Fibroblast of lung (primary cell): ENCODE measurements around the gene ATP2B3. TPM values are rescaled to one million over a fixed set of nuclear protein-coding genes. Genes with fewer than 3 reads are reported as not detected.

ENCODE experiments used
- DNase-seq, 2 donors: peaks; one replicate each; pipeline versions ENCODE4 v3.0.0 to v3.0.0-alpha.2; 2010; ENCODE audit warnings: low read depth in 2 of 2
- H2AFZ ChIP-seq: 2 replicates; pipeline ENCODE4 v1.5.1; 2012; ENCODE audit warnings: low read length, control low read depth, inconsistent platforms
- H3K27ac ChIP-seq: 2 replicates; pipeline ENCODE4 v1.5.1; 2011; ENCODE audit warnings: low read length, control low read depth; ENCODE audit not compliant: insufficient read depth
- H3K27me3 ChIP-seq: 2 replicates; pipeline ENCODE4 v1.5.1; 2011; ENCODE audit warnings: mild to moderate bottlenecking, low read length; ENCODE audit not compliant: control insufficient read depth, insufficient read depth
- H3K36me3 ChIP-seq: 2 replicates; pipeline ENCODE4 v1.5.1; 2011; ENCODE audit warnings: low read length; ENCODE audit not compliant: control insufficient read depth, insufficient read depth
- H3K4me1 ChIP-seq: 2 replicates; pipeline ENCODE4 v1.5.1; 2011; ENCODE audit warnings: low read length; ENCODE audit not compliant: control insufficient read depth, insufficient read depth; ENCODE audit errors: extremely low read depth
- H3K4me2 ChIP-seq: 2 replicates; pipeline ENCODE4 v1.5.1; 2011; ENCODE audit warnings: low read length, control low read depth; ENCODE audit not compliant: insufficient read depth; ENCODE audit errors: extremely low read depth
- H3K4me3 ChIP-seq, 4 experiments: fragments of 200-600 bp in 1 of 4; sonication (generic) in 1 of 4; replicated peaks in 1 of 4; 2 replicates each; pipeline ENCODE4 v1.5.1; 2011 to 2016; ENCODE audit warnings: low read length in 4 of 4, low read depth in 3 of 4, mild to moderate bottlenecking in 3 of 4, control low read depth in 2 of 4, inconsistent platforms in 1 of 4, mixed read lengths in 1 of 4; ENCODE audit not compliant: insufficient read depth in 1 of 4; ENCODE audit errors: control extremely low read depth in 1 of 4
- H3K79me2 ChIP-seq: 2 replicates; pipeline ENCODE4 v1.5.1; 2012; ENCODE audit warnings: mild to moderate bottlenecking, low read length, inconsistent platforms; ENCODE audit not compliant: control insufficient read depth, insufficient read depth
- H3K9ac ChIP-seq: 2 replicates; pipeline ENCODE4 v1.5.1; 2011; ENCODE audit warnings: mild to moderate bottlenecking, low read length, control low read depth; ENCODE audit not compliant: insufficient read depth
- H3K9me3 ChIP-seq: 2 replicates; pipeline ENCODE4 v1.5.1; 2012; ENCODE audit warnings: low read depth, low read length; ENCODE audit not compliant: control insufficient read depth, insufficient read depth
- H4K20me1 ChIP-seq: 2 replicates; pipeline ENCODE4 v1.5.1; 2011; ENCODE audit warnings: low read length; ENCODE audit not compliant: control insufficient read depth, insufficient read depth; ENCODE audit errors: extremely low read depth
- EZH2 ChIP-seq: IDR thresholded peaks from 2 replicates; pipeline ENCODE4 v1.5.1; 2012; ENCODE audit warnings: low read length, control low read depth, mild to moderate bottlenecking; ENCODE audit errors: missing control alignments
- polyA plus RNA-seq, 2 donors: library from polyadenylated mRNA; depleted of rRNA in 1 of 2; stranded (reverse) in 1 of 2; unstranded in 1 of 2; fragments of >200 nt; gene quantifications; 2 replicates each; pipeline ENCODE4 v1.2.1, GENCODE V29; 2011 to 2012; ENCODE audit warnings: missing spikeins in 1 of 2
- total RNA-seq: library from RNA; depleted of rRNA; stranded (reverse); fragments of >200 nt; gene quantifications from 2 replicates; pipeline ENCODE4 v1.2.1, GENCODE V29; 2014
- TF ChIP-seq, protein P1 (sequence below), 2 donors: IDR thresholded peaks in 1 of 2; conservative IDR thresholded peaks in 1 of 2; 1 replicate in 1 of 2; 2 replicates in 1 of 2; pipeline ENCODE4 v1.5.1; 2011 to 2012; ENCODE audit warnings: low read length in 2 of 2, control low read depth in 1 of 2, inconsistent platforms in 1 of 2, low read depth in 1 of 2, mild to moderate bottlenecking in 1 of 2

The ATP2B3 gene
- total and polyA plus RNA-seq, 2 donors (not counting 1 experiment from before 2014, with no cell fraction given): not detected

DNA sequence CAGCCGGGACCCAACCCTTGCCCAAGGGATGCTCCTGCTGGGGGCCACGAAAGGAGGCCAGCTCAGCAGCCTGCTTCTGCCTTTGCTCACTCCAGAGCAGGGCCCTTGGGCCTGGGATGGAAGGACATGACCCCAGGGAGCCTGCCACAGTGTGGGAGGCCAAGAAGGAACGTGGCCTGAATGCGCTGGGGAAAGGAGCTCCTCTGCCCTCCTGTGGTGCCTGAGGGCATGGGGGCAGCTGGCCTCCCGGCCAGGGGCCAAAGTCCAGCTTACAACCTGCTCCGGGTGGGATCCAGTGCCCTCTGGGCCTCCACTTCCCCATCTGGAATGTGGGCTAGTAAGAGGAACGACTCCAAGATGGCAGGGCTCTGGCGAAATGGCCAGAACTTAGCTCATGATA lies 2.0 kb upstream of the ATP2B3 start:
- Histone ChIP-seq H3K4me3 (no peak overlapping the region), H4K20me1 (no peaks in the 10 kb centered on the region), H3K4me2 (no peak overlapping the region), H3K36me3 (no peaks in the 10 kb centered on the region), H3K27ac (no peak overlapping the region), H3K9me3 (no peaks in the 10 kb centered on the region), H2AFZ (no peak overlapping the region), H3K79me2 (no peaks in the 10 kb centered on the region), H3K4me1 (no peaks in the 10 kb centered on the region), H3K9ac (no peak overlapping the region), H3K27me3 (peaks cover 7% of the 10 kb centered on the region)
- TF ChIP-seq, protein P1, sequence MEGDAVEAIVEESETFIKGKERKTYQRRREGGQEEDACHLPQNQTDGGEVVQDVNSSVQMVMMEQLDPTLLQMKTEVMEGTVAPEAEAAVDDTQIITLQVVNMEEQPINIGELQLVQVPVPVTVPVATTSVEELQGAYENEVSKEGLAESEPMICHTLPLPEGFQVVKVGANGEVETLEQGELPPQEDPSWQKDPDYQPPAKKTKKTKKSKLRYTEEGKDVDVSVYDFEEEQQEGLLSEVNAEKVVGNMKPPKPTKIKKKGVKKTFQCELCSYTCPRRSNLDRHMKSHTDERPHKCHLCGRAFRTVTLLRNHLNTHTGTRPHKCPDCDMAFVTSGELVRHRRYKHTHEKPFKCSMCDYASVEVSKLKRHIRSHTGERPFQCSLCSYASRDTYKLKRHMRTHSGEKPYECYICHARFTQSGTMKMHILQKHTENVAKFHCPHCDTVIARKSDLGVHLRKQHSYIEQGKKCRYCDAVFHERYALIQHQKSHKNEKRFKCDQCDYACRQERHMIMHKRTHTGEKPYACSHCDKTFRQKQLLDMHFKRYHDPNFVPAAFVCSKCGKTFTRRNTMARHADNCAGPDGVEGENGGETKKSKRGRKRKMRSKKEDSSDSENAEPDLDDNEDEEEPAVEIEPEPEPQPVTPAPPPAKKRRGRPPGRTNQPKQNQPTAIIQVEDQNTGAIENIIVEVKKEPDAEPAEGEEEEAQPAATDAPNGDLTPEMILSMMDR (conservative IDR thresholded peaks at IDR 0.05 in 1 of 2, IDR thresholded peaks at IDR 0.05 in 1 of 2; ENCODE audit: low read depth in 1 of 2, low read length in 2 of 2): no peak
- TF ChIP-seq EZH2: no peak
- no peak for DNase-seq

DNA sequence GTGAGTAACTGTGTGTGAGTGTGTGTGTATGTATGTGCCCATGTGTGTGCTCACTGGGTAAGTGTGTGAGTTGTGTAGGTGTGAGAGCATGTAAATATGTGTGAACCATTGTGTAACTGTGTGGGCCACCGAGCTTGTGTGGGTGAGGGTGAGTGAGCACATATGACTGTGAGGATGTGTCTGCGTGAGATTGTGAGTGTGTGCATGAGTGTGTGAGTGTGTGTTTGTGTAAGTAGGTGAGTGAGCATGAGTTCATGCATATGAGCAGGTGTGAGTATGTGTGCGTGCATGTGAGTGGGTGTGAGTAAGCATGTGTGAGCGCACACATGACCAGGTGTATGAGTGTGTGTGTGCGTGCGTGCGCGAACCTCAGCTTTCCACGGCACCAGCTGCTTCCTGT lies 1.4 kb upstream of the ATP2B3 start:
- no peaks in the 10 kb centered on the region for H3K4me1 ChIP-seq
- no peak overlapping the region for H3K4me3 ChIP-seq
- H3K4me2 ChIP-seq: no peak overlapping the region
- no peaks in the 10 kb centered on the region for H3K36me3 ChIP-seq
- H3K79me2 ChIP-seq: no peaks in the 10 kb centered on the region
- no peaks in the 10 kb centered on the region for H3K9me3 ChIP-seq
- H3K9ac ChIP-seq: no peak overlapping the region
- no peak overlapping the region for H2AFZ ChIP-seq
- H3K27me3 ChIP-seq: peaks cover 7% of the 10 kb centered on the region
- no peak for TF ChIP-seq EZH2
- TF ChIP-seq, protein P1 (conservative IDR thresholded peaks at IDR 0.05 in 1 of 2, IDR thresholded peaks at IDR 0.05 in 1 of 2; ENCODE audit: low read depth in 1 of 2, low read length in 2 of 2): no peak
- H3K27ac ChIP-seq: no peak overlapping the region
- peak in 1 of 2 donors; percentile 39 for DNase-seq
- no peaks in the 10 kb centered on the region for H4K20me1 ChIP-seq

- no peak overlapping the region for H2AFZ ChIP-seq
- no peak overlapping the region for H3K4me2 ChIP-seq
- H3K4me1 ChIP-seq: no peaks in the 10 kb centered on the region
Observed at GRCh38 chrX:153517946-153518834, 748 bp downstream of the ATP2B3 start.

More at GRCh38 chrX:153517946-153518834, 748 bp downstream of the ATP2B3 start:
- Histone ChIP-seq H3K9ac (no peak overlapping the region), H3K36me3 (no peaks in the 10 kb centered on the region), H3K9me3 (no peaks in the 10 kb centered on the region), H3K27ac (no peak overlapping the region), H4K20me1 (no peaks in the 10 kb centered on the region), H3K4me3 (no peak overlapping the region), H3K79me2 (no peaks in the 10 kb centered on the region), H3K27me3 (peaks cover 7% of the 10 kb centered on the region)
- DNase-seq: no peak
- TF ChIP-seq, protein P1 (conservative IDR thresholded peaks at IDR 0.05 in 1 of 2, IDR thresholded peaks at IDR 0.05 in 1 of 2; ENCODE audit: low read depth in 1 of 2, low read length in 2 of 2): no peak
- peak; percentile 51 for TF ChIP-seq EZH2
